IMR-90 (cell line): ENCODE results near the gene C5orf52. TPM values are rescaled to one million over a fixed set of nuclear protein-coding genes. Genes with fewer than 3 reads are reported as not detected.

Experiments
- ATAC-seq: fragments of 200-7000 bp; cut with Tn5 transposase; 2 replicates; pipeline ENCODE4 v1.9.1; 2020; ENCODE audit warnings: low read depth, mild to moderate bottlenecking, moderate library complexity
- BruUV-seq: library from RNA; stranded (reverse); fragments of 400-500 nt; replicated peaks from 2 replicates; lab custom pipeline; 2021; lab: Mats Ljungman, UMichigan
- CTCF ChIA-PET: fragments of 300-600 bp; formaldehyde crosslinking; extraction: SDS; loops from one replicate; lab custom pipeline; 2021; ENCODE audit warnings: antibody characterized with exemption; lab: Yijun Ruan, JAX
- POLR2A ChIA-PET: fragments of 300-600 bp; sonication (Branson Sonifier 250); formaldehyde crosslinking; loops from one replicate; lab custom pipeline; 2022; ENCODE audit warnings: antibody characterized with exemption; ENCODE audit not compliant: unreplicated experiment; lab: Charles Lee
- DNase-seq: peaks from one replicate; pipeline ENCODE4 v3.0.0; 2013
- H2AFZ ChIP-seq: replicated peaks from 2 replicates; pipeline ENCODE3; 2013; ENCODE audit warnings: low read length, mild to moderate bottlenecking; ENCODE audit not compliant: poor library complexity
- H2AK5ac ChIP-seq: 2 replicates; pipeline ENCODE4 v1.6.1; 2013; ENCODE audit warnings: low read depth, low read length, inconsistent platforms
- H2AK9ac ChIP-seq: replicated peaks from 2 replicates; pipeline ENCODE3; 2013; ENCODE audit warnings: mild to moderate bottlenecking, low read depth, low read length, moderate library complexity; ENCODE audit not compliant: poor library complexity
- H2BK120ac ChIP-seq: 2 replicates; pipeline ENCODE4 v1.6.1; 2013; ENCODE audit warnings: low read depth, low read length, inconsistent platforms
- H2BK15ac ChIP-seq: 3 replicates; pipeline ENCODE4 v1.6.1; 2013; ENCODE audit warnings: low read depth, low read length, inconsistent platforms
- H2BK20ac ChIP-seq: 2 replicates; pipeline ENCODE4 v1.6.1; 2013; ENCODE audit warnings: low read depth, mild to moderate bottlenecking, inconsistent platforms, low read length, moderate library complexity
- H2BK5ac ChIP-seq: 2 replicates; pipeline ENCODE4 v1.6.1; 2013; ENCODE audit warnings: mild to moderate bottlenecking, low read depth, low read length, inconsistent platforms; ENCODE audit not compliant: poor library complexity, severe bottlenecking
- H3K14ac ChIP-seq: replicated peaks from 2 replicates; pipeline ENCODE4 v1.6.1; 2013; ENCODE audit warnings: low read depth, low read length, inconsistent platforms
- H3K18ac ChIP-seq: 2 replicates; pipeline ENCODE4 v1.6.1; 2013; ENCODE audit warnings: low read depth, low read length, control low read depth
- H3K23ac ChIP-seq: 2 replicates; pipeline ENCODE4 v1.6.1; 2013; ENCODE audit warnings: low read depth, low read length, inconsistent platforms
- H3K27ac ChIP-seq: 2 replicates; pipeline ENCODE4 v1.5.1; 2013; ENCODE audit warnings: mild to moderate bottlenecking, control low read depth, low read length; ENCODE audit not compliant: insufficient read depth
- H3K27me3 ChIP-seq: 2 replicates; pipeline ENCODE4 v1.6.1; 2013; ENCODE audit warnings: low read length; ENCODE audit not compliant: control insufficient read depth, insufficient read depth
- H3K36me3 ChIP-seq: 2 replicates; pipeline ENCODE4 v1.6.1; 2013; ENCODE audit warnings: low read length, mixed read lengths; ENCODE audit not compliant: control insufficient read depth, insufficient read depth
- H3K4ac ChIP-seq: 2 replicates; pipeline ENCODE4 v1.6.1; 2013; ENCODE audit warnings: low read depth, low read length, inconsistent platforms
- H3K4me1 ChIP-seq: 2 replicates; pipeline ENCODE4 v1.6.1; 2013; ENCODE audit warnings: low read length, mixed read lengths; ENCODE audit not compliant: control insufficient read depth, insufficient read depth
- H3K4me2 ChIP-seq: 2 replicates; pipeline ENCODE4 v1.6.1; 2013; ENCODE audit warnings: low read depth, mild to moderate bottlenecking, control low read depth, low read length, moderate library complexity
- H3K4me3 ChIP-seq: 2 replicates; pipeline ENCODE4 v1.5.1; 2013; ENCODE audit warnings: low read depth, mild to moderate bottlenecking, control low read depth, low read length, moderate library complexity; ENCODE audit not compliant: insufficient read depth
- H3K56ac ChIP-seq: 2 replicates; pipeline ENCODE4 v1.6.1; 2013; ENCODE audit warnings: low read length, inconsistent platforms; ENCODE audit not compliant: insufficient read depth; ENCODE audit errors: extremely low read depth
- H3K79me1 ChIP-seq, 2 experiments: 2 replicates each; pipeline ENCODE4 v1.6.1; 2013; ENCODE audit warnings: low read length in 2 of 2, inconsistent platforms in 1 of 2, low read depth in 1 of 2
- H3K9ac ChIP-seq: 2 replicates; pipeline ENCODE4 v1.6.1; 2013; ENCODE audit warnings: low read depth, low read length, control low read depth
- H3K9me1 ChIP-seq: 2 replicates; pipeline ENCODE4 v1.6.1; 2013; ENCODE audit warnings: low read length, inconsistent platforms; ENCODE audit not compliant: insufficient read depth
- H3K9me3 ChIP-seq: 2 replicates; pipeline ENCODE4 v1.6.1; 2013; ENCODE audit warnings: low read length; ENCODE audit not compliant: control insufficient read depth, insufficient read depth
- H4K20me1 ChIP-seq: 2 replicates; pipeline ENCODE4 v1.6.1; 2013; ENCODE audit warnings: low read length, inconsistent platforms; ENCODE audit not compliant: insufficient read depth
- H4K5ac ChIP-seq: 2 replicates; pipeline ENCODE4 v1.6.1; 2013; ENCODE audit warnings: mild to moderate bottlenecking, low read depth, low read length, control low read depth
- H4K8ac ChIP-seq, 2 experiments: 2 replicates each; pipeline ENCODE4 v1.6.1; 2013; ENCODE audit warnings: low read depth in 2 of 2, low read length in 2 of 2, control low read depth in 1 of 2, inconsistent platforms in 1 of 2
- H4K91ac ChIP-seq: 2 replicates; pipeline ENCODE4 v1.6.1; 2013; ENCODE audit warnings: low read depth, low read length, inconsistent platforms; ENCODE audit not compliant: insufficient read depth
- BHLHE40 ChIP-seq: fragments of 150-350 bp; IDR thresholded peaks from 2 replicates; pipeline ENCODE4 v1.6.1; 2016; ENCODE audit warnings: mild to moderate bottlenecking, low read depth, low read length
- CEBPB ChIP-seq: IDR thresholded peaks from 2 replicates; pipeline ENCODE4 v1.6.1; 2012; ENCODE audit warnings: low read depth, low read length, improper control_type of control experiment
- CHD1 ChIP-seq: IDR thresholded peaks from 2 replicates; pipeline ENCODE4 v1.6.1; 2012; ENCODE audit warnings: low read depth, low read length, improper control_type of control experiment
- CTCF ChIP-seq: conservative IDR thresholded peaks from 2 replicates; pipeline ENCODE4 v1.5.1; 2012; ENCODE audit warnings: mild to moderate bottlenecking, low read depth, low read length, improper control_type of control experiment
- ELK1 ChIP-seq: fragments of 150-350 bp; IDR thresholded peaks from 2 replicates; pipeline ENCODE4 v1.6.1; 2016; ENCODE audit warnings: low read depth, mild to moderate bottlenecking, low read length, moderate library complexity, borderline replicate concordance
- FOS ChIP-seq: fragments of 150-350 bp; IDR thresholded peaks from 2 replicates; pipeline ENCODE4 v1.6.1; 2016; ENCODE audit warnings: low read depth, low read length
- MAFK ChIP-seq: IDR thresholded peaks from 2 replicates; pipeline ENCODE4 v1.6.1; 2012; ENCODE audit warnings: low read depth, low read length, improper control_type of control experiment
- MAZ ChIP-seq: IDR thresholded peaks from 2 replicates; pipeline ENCODE4 v1.6.1; 2012; ENCODE audit warnings: low read depth, mild to moderate bottlenecking, low read length, improper control_type of control experiment, moderate library complexity, borderline replicate concordance
- MXI1 ChIP-seq: IDR thresholded peaks from 2 replicates; pipeline ENCODE4 v1.6.1; 2012; ENCODE audit warnings: low read depth, mild to moderate bottlenecking, low read length, moderate library complexity, borderline replicate concordance
- NFE2L2 ChIP-seq: fragments of 150-350 bp; IDR thresholded peaks from 2 replicates; pipeline ENCODE4 v1.6.1; 2016; ENCODE audit warnings: low read depth, mild to moderate bottlenecking, low read length
- RAD21 ChIP-seq: IDR thresholded peaks from 2 replicates; pipeline ENCODE4 v1.6.1; 2012; ENCODE audit warnings: low read length, improper control_type of control experiment
- RCOR1 ChIP-seq: IDR thresholded peaks from 2 replicates; pipeline ENCODE4 v1.6.1; 2012; ENCODE audit warnings: mild to moderate bottlenecking, low read length, improper control_type of control experiment; ENCODE audit not compliant: insufficient replicate concordance
- SMC3 ChIP-seq: fragments of 150-350 bp; IDR thresholded peaks from 2 replicates; pipeline ENCODE4 v1.6.1; 2016; ENCODE audit warnings: low read depth, mild to moderate bottlenecking, antibody characterized with exemption, low read length, moderate library complexity
- USF2 ChIP-seq: fragments of 150-350 bp; IDR thresholded peaks from 2 replicates; pipeline ENCODE4 v1.6.1; 2017; ENCODE audit warnings: mild to moderate bottlenecking, antibody characterized with exemption, low read length, low read depth
- WGBS, 2 experiments: methylation state at CpG; one replicate each; pipeline versions ENCODE4 v1.1.5 to v1.1.7; 2013; ENCODE audit warnings: missing lambda C conversion rate in 2 of 2; ENCODE audit not compliant: insufficient read length in 1 of 2; ENCODE audit errors: extremely low coverage in 2 of 2; 5-methylcytosine and 5-hydroxymethylcytosine counted together
- dilution Hi-C: fragments of 300-500 bp; cut with HindIII; formaldehyde crosslinking; loops from one replicate; pipeline ENCODE4 v1.14.3; 2018; ENCODE audit warnings: low sequenced_read_pairs; ENCODE audit not compliant: unreplicated experiment
- in situ Hi-C: fragments of 300-500 bp; cut with MboI; formaldehyde crosslinking; loops from 3 replicates; pipeline ENCODE4 v1.14.3; 2019; ENCODE audit warnings: low sequenced_read_pairs, inconsistent platforms, mixed read lengths
- intact Hi-C: fragments of 100-400 bp; cut with micrococcal nuclease; formaldehyde crosslinking; loops from 2 replicates; pipeline ENCODE4 v1.10.0; 2022
- polyA plus RNA-seq, 3 experiments: library from polyadenylated mRNA; depleted of rRNA; stranded (reverse); fragments of >200 nt; gene quantifications; 2 replicates each; pipeline ENCODE4 v1.2.3, GENCODE V29; 2012; ENCODE audit warnings: low replicate concordance in 1 of 3
- total RNA-seq: library from RNA; depleted of rRNA; stranded (reverse); fragments of >200 nt; gene quantifications from 2 replicates; pipeline ENCODE4 v1.2.3, GENCODE V29; 2012

Gene C5orf52
- total and polyA plus RNA-seq, 2 of the 4 experiments (the other 2 are of a cell fraction) = not detected

- DNase-seq (no peak), ATAC-seq (no peak)
- H3K4ac ChIP-seq = no peak overlapping the region
- no peaks in the 10 kb centered on the region for H3K79me1 ChIP-seq
- H2AK9ac ChIP-seq = no peak overlapping the region
- H2BK5ac ChIP-seq = no peak overlapping the region
- no peak overlapping the region for H3K56ac ChIP-seq
- ChIA-PET CTCF (no interaction called here), POLR2A (no interaction called here)
- TF ChIP-seq USF2 (no peak), MXI1 (no peak), RCOR1 (no peak), RAD21 (no peak), CEBPB (no peak), NFE2L2 (no peak), CTCF (no peak), CHD1 (no peak), BHLHE40 (no peak), MAFK (no peak), MAZ (no peak), FOS (no peak), SMC3 (no peak), ELK1 (no peak)
- H3K9me1 ChIP-seq = no peaks in the 10 kb centered on the region
- no CpG with 5 or more reads among the region's 2 CpGs for WGBS, 2 experiments
- no peak overlapping the region for H2BK20ac ChIP-seq
- no peak overlapping the region for H2AK5ac ChIP-seq
- no peak overlapping the region for H4K5ac ChIP-seq
- H4K8ac ChIP-seq = no peak overlapping the region
- BruUV-seq = no TSS peak
- no peak overlapping the region for H3K4me2 ChIP-seq
- in situ Hi-C loops (no loop called here), dilution Hi-C loops (no loop called here), intact Hi-C loops (no loop called here)
- no peaks in the 10 kb centered on the region for H3K4me1 ChIP-seq
- H3K14ac ChIP-seq = no peak overlapping the region
- no peak overlapping the region for H3K23ac ChIP-seq
- H3K9ac ChIP-seq = no peak overlapping the region
- no peak overlapping the region for H2BK120ac ChIP-seq
- H4K20me1 ChIP-seq = no peaks in the 10 kb centered on the region
- no peak overlapping the region for H3K27ac ChIP-seq
- H3K18ac ChIP-seq = no peak overlapping the region
- H2BK15ac ChIP-seq = no peak overlapping the region
- no peak overlapping the region for H2AFZ ChIP-seq
- no peak overlapping the region for H4K91ac ChIP-seq
- H3K9me3 ChIP-seq = no peaks in the 10 kb centered on the region
- no peaks in the 10 kb centered on the region for H3K27me3 ChIP-seq
- H3K36me3 ChIP-seq = no peaks in the 10 kb centered on the region
- no peak overlapping the region for H3K4me3 ChIP-seq
Measured at GRCh38 chr5:157624144-157624543, 47.2 kb upstream of the C5orf52 start.
